Measurements from ENCODE around the gene COX17.

COX17 gene

GRCh38 chr3:119643528-119643927 is 33.7 kb downstream of the COX17 start:
- DNase-seq, result no peak

GRCh38 chr3:119642746-119643473 is 34.3 kb downstream of the COX17 start:
- DNase-seq, result no peak

GRCh38 chr3:119641416-119641815 is 35.8 kb downstream of the COX17 start:
- DNase-seq, result no peak

DNA sequence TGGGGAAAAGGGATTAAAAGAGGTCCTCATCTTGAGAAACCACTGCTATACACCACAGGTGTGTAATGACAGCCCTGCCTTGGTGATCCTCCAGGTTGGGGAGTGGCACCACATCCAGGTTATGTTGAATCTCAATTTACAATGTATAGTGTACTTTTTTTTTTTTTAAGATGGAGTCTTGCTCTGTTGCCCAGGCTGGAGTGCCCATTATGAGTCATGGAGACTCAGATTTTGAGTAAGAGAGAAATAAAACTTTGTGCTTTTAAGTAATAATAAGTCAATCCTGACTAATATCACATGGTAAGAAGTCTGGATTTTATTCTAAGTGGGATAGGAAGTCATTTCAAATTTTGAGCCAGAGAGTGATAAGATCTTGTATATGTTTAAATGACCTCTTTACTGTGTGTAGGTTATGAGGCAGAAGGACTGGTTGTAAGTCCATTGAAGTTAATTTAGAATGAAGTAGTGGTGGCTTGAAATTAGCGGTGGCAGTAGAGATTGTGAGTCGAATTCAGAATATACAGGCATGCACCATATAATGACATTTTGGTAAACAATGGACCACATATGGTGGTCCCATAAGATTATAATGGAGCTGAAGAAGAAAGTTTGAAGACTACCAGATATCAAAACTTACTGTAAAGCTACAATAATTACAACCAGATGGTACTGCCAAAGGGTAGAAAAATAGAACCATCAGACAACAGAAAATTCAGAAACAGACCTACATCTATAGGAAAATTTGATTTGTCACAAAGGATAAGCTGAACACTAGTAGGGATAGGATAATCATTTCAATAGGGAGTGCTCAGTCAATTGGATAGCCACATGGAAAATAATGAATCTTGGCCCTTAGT is 37.5 kb downstream of the COX17 start:
- DNase-seq, result no peak

- no peak for DNase-seq
Measured at GRCh38 chr3:119637679-119638477, 39.3 kb downstream of the COX17 start.

- no peak for DNase-seq
Measured at GRCh38 chr3:119636891-119637611, 40.2 kb downstream of the COX17 start.

DNA sequence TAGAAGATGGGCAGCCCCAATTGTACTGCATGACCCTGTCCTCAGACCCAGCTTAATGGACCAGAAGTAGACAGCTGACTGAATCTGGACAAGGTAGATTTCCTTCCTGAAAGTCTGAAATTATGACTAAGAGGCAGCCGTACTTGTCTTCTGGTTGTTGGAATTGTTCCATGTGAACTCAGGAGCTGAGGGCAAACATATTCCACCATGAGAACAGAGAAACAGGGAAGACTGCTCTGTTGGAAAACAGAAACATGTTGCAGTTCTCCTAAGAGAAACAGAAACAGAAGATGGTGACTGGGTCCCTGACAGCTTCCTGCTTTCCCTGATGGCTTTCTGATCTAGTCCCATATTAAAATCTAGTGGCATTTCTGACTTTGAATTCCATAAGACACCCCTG is 41.0 kb downstream of the COX17 start:
- DNase-seq, result no peak

DNA sequence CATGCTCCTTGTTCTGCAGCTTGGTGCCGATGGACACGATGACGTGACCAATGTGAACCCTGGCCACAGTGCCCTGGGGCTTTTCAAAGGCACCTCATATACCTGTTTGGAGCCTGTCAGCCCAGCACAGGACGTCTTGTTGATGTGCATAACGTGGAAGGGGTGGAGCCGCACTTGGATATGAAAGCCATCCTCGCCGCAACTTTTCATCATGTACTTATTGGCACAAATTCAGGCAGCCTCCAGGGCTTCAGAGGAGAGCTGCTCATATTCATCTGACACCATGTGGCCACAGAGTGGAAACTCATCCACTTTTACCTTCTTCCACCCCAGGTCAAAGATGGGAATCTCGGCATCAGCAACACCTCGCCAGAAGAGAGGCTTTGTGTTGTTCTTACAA is 41.5 kb downstream of the COX17 start:
- no peak for DNase-seq

DNA sequence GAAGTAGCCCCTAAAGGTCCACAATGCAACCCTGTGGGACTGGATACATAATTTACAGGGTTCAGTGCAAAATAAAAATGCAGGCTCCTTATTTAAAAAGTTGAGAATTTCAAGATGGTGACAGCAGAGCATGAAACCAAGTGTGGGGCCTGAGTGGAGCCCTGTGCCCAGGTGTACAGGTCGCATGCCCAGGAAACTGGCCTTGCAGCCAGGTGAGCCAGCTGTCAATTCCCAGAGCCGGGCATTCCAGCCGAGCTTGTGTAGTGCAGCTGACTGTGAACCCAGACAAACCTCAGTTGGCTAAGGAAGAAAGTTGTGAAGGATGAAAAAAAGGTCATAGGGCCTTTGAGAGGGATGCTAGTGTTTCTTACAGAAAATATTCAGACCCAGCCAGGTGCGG is 44.4 kb downstream of the COX17 start:
- DNase-seq, result no peak

DNA sequence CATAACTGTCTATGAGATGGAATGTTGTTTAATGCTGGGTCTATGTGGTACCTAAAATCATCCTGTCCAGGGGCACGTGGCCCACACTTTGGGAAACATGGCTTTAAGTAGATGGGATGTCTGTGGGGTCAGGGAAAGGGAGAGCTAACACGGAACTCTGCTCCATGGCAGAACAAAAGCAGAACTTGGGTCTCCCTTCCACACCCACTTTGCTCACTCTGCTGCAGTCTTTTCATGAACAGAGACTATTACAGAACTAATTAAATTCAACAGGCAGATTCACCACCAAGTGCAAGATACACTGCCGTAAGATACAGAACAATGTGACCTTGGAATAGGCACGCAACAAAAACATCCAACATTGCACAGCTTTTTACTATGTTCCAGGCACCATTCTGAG is 45.0 kb downstream of the COX17 start:
- DNase-seq, result no peak

- no peak for DNase-seq
Measured at GRCh38 chr3:119631516-119631915, 45.7 kb downstream of the COX17 start.

DNA sequence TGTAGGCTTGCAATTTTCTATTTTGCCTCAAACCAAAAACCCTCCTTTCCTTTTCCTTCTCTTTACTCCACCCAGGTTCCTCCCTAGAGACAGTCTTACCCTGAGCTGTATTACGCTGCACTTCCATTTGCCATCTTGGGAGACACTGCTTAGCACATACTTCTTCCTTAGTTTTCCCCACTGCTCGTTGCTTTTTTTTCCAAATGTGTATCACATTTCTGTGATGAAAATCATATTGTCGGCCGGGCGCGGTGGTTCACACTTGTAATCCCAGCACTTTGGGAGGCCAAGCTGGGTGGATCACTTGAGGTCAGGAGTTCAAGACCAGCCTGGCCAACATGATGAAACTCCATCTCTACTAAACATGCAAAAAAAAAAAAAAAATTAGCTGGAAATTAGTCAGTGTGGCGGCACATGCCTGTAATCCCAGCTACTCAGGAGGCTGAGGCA is 46.3 kb downstream of the COX17 start:
- no peak for DNase-seq

DNA sequence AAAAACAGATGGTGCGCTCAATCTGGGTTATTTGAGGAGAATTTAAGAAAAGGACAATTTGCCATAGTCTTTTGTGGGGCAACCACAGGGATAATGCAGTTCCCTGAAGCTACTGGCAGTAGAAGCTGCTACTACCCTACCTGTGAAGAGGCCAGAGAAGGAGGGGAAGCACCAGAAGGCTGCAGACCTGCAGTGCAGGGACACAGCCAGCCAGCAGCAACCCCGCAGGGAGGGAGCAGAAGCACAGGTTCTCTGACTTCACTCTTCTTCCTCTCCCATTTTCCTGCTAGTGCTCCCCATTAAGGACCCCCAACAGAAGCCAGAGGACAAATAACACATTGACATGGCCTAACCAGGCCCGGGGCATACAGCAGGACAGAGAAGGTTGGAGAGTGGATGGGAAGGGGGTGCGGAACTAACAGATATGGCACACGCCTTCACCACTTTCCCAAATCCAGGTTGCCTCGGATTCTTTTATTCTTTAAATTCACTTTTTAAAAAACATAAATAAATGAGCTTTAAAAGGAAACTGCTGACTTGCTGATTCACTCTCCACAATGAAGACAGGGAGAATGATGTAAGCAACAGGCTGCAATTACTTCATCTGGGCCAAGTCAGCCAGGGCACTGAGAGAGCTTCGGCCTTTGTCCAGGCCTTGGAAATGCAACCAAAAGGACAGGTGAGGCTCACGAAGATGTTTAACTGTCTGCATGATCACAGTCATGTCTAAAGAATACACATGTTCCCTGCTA is 46.9 kb downstream of the COX17 start:
- DNase-seq, result no peak

GRCh38 chr3:119628816-119629445 is 48.3 kb downstream of the COX17 start:
- DNase-seq, result no peak

- DNase-seq, result peak; percentile 76
Measured at GRCh38 chr3:119628390-119628789, 48.8 kb downstream of the COX17 start.

GRCh38 chr3:119627461-119627860 is 49.7 kb downstream of the COX17 start:
- DNase-seq, result peak; percentile 69

GRCh38 chr3:119626196-119626595 is 51.0 kb downstream of the COX17 start:
- DNase-seq, result no peak

DNA sequence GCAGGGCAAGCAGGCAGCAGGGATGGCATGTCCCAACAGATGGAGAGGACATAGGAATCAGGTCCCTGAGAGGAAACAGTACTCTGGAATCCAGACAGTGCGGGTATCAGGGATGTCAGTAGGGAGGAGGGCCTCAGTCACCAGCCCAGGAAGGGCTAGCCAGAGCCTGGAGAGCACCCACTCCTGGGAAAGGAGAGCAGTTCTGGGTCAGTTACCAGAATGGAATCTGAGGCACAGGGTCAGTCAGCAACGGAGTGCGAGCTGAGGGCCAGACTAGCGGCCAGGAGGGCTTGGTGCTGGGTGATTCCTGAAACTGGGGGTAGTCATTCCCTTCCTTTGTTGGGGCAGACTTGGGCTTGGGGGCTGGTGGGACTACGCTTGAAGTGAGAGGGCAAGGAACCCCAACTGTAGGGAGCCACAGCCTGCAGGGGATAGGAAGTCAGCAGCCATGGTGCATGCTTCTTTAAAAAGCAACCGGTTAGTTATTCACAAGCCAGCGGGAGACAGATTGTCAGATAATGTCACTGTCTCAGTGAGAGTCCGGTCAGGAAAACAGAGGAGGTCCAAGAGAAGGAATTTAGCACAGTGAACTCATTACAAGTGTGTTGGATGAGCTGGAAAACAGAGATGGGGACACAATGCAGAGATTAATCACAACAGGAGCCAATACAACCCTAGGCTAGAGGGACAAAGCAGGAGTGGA is 51.6 kb downstream of the COX17 start:
- no peak for DNase-seq

GRCh38 chr3:119624002-119624720 is 53.0 kb downstream of the COX17 start:
- no peak for DNase-seq

GRCh38 chr3:119620899-119621298 is 56.3 kb downstream of the COX17 start:
- DNase-seq, result no peak

Measured in activated effector memory CD4-positive, alpha-beta T cell treated with anti-CD3 and anti-CD28 coated beads, Interleukin-2, amount 50 U/mL, for 16 hours (primary cell).